PC-9 (cell line): Measurements from ENCODE around the gene FCHO2. TPM values are rescaled to one million over a fixed set of nuclear protein-coding genes. Genes with fewer than 3 reads are reported as not detected.

ENCODE experiments used
- BruUV-seq: library from RNA; stranded (reverse); fragments of 400-500 nt; replicated peaks from 2 replicates; lab custom pipeline; 2021; lab: Mats Ljungman, UMichigan
- CTCF ChIA-PET: fragments of 300-600 bp; sonication (Branson Sonifier 250); formaldehyde crosslinking; loops from one replicate; lab custom pipeline; 2022; ENCODE audit warnings: antibody characterized with exemption; lab: Charles Lee
- POLR2A ChIA-PET: fragments of 300-600 bp; sonication (Branson Sonifier 250); formaldehyde crosslinking; loops from one replicate; lab custom pipeline; 2022; ENCODE audit warnings: antibody characterized with exemption; ENCODE audit not compliant: unreplicated experiment; lab: Charles Lee
- DNase-seq, 2 experiments: peaks; one replicate each; pipeline versions ENCODE4 v3.0.0 to v3.0.0-alpha.2; 2015 to 2022; ENCODE audit warnings: mixed read lengths in 1 of 2
- H2AFZ ChIP-seq: fragments of 200-600 bp; sonication (generic); 2 replicates; pipeline ENCODE4 v1.8.1; 2017; ENCODE audit warnings: antibody characterized with exemption
- H3F3A ChIP-seq: fragments of 200-600 bp; sonication (generic); 2 replicates; pipeline ENCODE4 v1.8.1; 2017; ENCODE audit warnings: antibody characterized with exemption, mild to moderate bottlenecking, low read depth; ENCODE audit not compliant: insufficient read depth
- H3K27ac ChIP-seq: fragments of 200-600 bp; sonication (generic); 2 replicates; pipeline ENCODE4 v1.6.1; 2016; ENCODE audit warnings: mixed run types
- H3K27me3 ChIP-seq: fragments of 200-600 bp; sonication (generic); 2 replicates; pipeline ENCODE4 v1.6.1; 2016; ENCODE audit warnings: low read depth, mixed run types; ENCODE audit not compliant: insufficient read depth
- H3K36me3 ChIP-seq: fragments of 200-600 bp; sonication (generic); 2 replicates; pipeline ENCODE4 v1.6.1; 2016; ENCODE audit warnings: low read depth, mixed run types
- H3K4me1 ChIP-seq: fragments of 200-600 bp; sonication (generic); replicated peaks from 2 replicates; pipeline ENCODE4 v1.6.1; 2016; ENCODE audit warnings: mixed run types; ENCODE audit not compliant: insufficient read depth
- H3K4me2 ChIP-seq: fragments of 200-600 bp; sonication (generic); 2 replicates; pipeline ENCODE4 v1.6.1; 2017; ENCODE audit warnings: mixed run types
- H3K4me3 ChIP-seq: fragments of 200-600 bp; sonication (generic); 2 replicates; pipeline ENCODE4 v1.6.1; 2016; ENCODE audit warnings: mixed run types
- H3K79me2 ChIP-seq: fragments of 200-600 bp; sonication (generic); 2 replicates; pipeline ENCODE4 v1.6.1; 2017; ENCODE audit warnings: low read depth, mixed run types
- H3K9me2 ChIP-seq: fragments of 200-600 bp; sonication (generic); 2 replicates; pipeline ENCODE4 v1.8.1; 2017; ENCODE audit warnings: mild to moderate bottlenecking; ENCODE audit not compliant: insufficient read depth
- H3K9me3 ChIP-seq: fragments of 200-600 bp; sonication (generic); 2 replicates; pipeline ENCODE4 v1.8.1; 2016; ENCODE audit warnings: low read depth; ENCODE audit not compliant: insufficient read depth
- H4K20me1 ChIP-seq: fragments of 200-600 bp; sonication (generic); 2 replicates; pipeline ENCODE4 v1.8.1; 2017; ENCODE audit not compliant: insufficient read depth
- CTCF ChIP-seq: fragments of 200-600 bp; sonication (generic); conservative IDR thresholded peaks from 2 replicates; pipeline ENCODE4 v1.6.1; 2017; ENCODE audit warnings: mixed run types, antibody characterized with exemption, mild to moderate bottlenecking, moderate library complexity
- EZH2 ChIP-seq: fragments of 200-600 bp; sonication (generic); IDR thresholded peaks from 2 replicates; pipeline ENCODE4 v1.8.0; 2017; ENCODE audit warnings: antibody characterized with exemption, low read depth
- intact Hi-C: fragments of 100-400 bp; cut with micrococcal nuclease; formaldehyde crosslinking; loops from one replicate; pipeline ENCODE4 v1.10.0; 2022; ENCODE audit not compliant: unreplicated experiment
- total RNA-seq: library from RNA; stranded (reverse); gene quantifications from 2 replicates; pipeline ENCODE4 v1.2.3, GENCODE V29; 2021

FCHO2 gene
- total RNA-seq, 1 experiment from 2014 or later = 26.1 TPM

GRCh38 chr5:73115399-73116051 is 159.7 kb downstream of the FCHO2 start:
- TF ChIP-seq EZH2 = no peak
- TF ChIP-seq CTCF = no peak
- no peak overlapping the region for H3K4me3 ChIP-seq
- no peaks in the 10 kb centered on the region; the same call in 1 of the 2 replicates for H3K9me3 ChIP-seq
- POLR2A ChIA-PET = interaction anchor here (0.6 kb wide), 1 partner anchor 344 kb away, joined by 23 read pairs; no protein-coding TSS in a partner anchor
- intact Hi-C loops = no loop called here
- H3K4me2 ChIP-seq = peak overlapping the region; percentile 20
- CTCF ChIA-PET = interaction anchor here (0.6 kb wide), 1 partner anchor 338 kb away, joined by 3 read pairs; no protein-coding TSS in a partner anchor
- peaks cover 25% of the 10 kb centered on the region; the same call in 1 of the 2 replicates for H3F3A ChIP-seq
- H3K4me1 ChIP-seq = peaks cover 29% of the 10 kb centered on the region
- no peak overlapping the region for H2AFZ ChIP-seq
- H3K9me2 ChIP-seq = no peaks in the 10 kb centered on the region
- peak overlapping the region; percentile 30 for H3K27ac ChIP-seq
- H4K20me1 ChIP-seq = no peaks in the 10 kb centered on the region
- H3K36me3 ChIP-seq = no peaks in the 10 kb centered on the region
- H3K27me3 ChIP-seq = no peaks in the 10 kb centered on the region
- BruUV-seq = no TSS peak
- DNase-seq = peak in 1 of 2 experiments; percentile 68
- no peaks in the 10 kb centered on the region for H3K79me2 ChIP-seq

- Histone ChIP-seq H3K4me3 (no peak overlapping the region), H3K9me2 (no peaks in the 10 kb centered on the region), H4K20me1 (no peaks in the 10 kb centered on the region), H3K9me3 (no peaks in the 10 kb centered on the region; the same call in 1 of the 2 replicates), H3K4me1 (peaks cover 30% of the 10 kb centered on the region), H3K27ac (no peak overlapping the region), H3K36me3 (no peaks in the 10 kb centered on the region), H3K4me2 (no peak overlapping the region), H3K79me2 (peaks cover 9% of the 10 kb centered on the region), H3F3A (peaks cover 31% of the 10 kb centered on the region; the same call in 1 of the 2 replicates), H3K27me3 (no peaks in the 10 kb centered on the region), H2AFZ (no peak overlapping the region)
- DNase-seq = no peak
- intact Hi-C loops = no loop called here
- ChIA-PET POLR2A (no interaction called here), CTCF (no interaction called here)
- TF ChIP-seq CTCF (no peak), EZH2 (no peak)
- BruUV-seq = no TSS peak
Observed at GRCh38 chr5:73116506-73116905, 160.7 kb downstream of the FCHO2 start.

GRCh38 chr5:73117088-73117740 is 161.4 kb downstream of the FCHO2 start:
- TF ChIP-seq CTCF = no peak
- TF ChIP-seq EZH2 = no peak
- Histone ChIP-seq H3K9me3 (no peaks in the 10 kb centered on the region; the same call in 1 of the 2 replicates), H3K4me1 (peaks cover 37% of the 10 kb centered on the region), H3K4me3 (no peak overlapping the region), H3F3A (peaks cover 38% of the 10 kb centered on the region; the same call in 1 of the 2 replicates), H3K4me2 (no peak overlapping the region), H2AFZ (no peak overlapping the region), H3K9me2 (no peaks in the 10 kb centered on the region), H3K36me3 (no peaks in the 10 kb centered on the region), H3K27me3 (no peaks in the 10 kb centered on the region), H3K79me2 (peaks cover 16% of the 10 kb centered on the region), H4K20me1 (no peaks in the 10 kb centered on the region), H3K27ac (no peak overlapping the region)
- BruUV-seq = no TSS peak
- DNase-seq = no peak
- CTCF ChIA-PET = no interaction called here
- intact Hi-C loops = no loop called here
- POLR2A ChIA-PET = no interaction called here
